Trophoblast cell (in vitro differentiated cells and primary cell): Measurements from ENCODE around the gene PRCC.

Source experiments
- DNase-seq, 2 donors: peaks; one replicate each; pipeline ENCODE4 v3.0.0-alpha.2; 2016
- H2AFZ ChIP-seq: 2 replicates; pipeline ENCODE4 v1.6.1; 2013; ENCODE audit warnings: low read length, moderate library complexity, mild to moderate bottlenecking; ENCODE audit not compliant: insufficient read depth, poor library complexity
- H2AK5ac ChIP-seq: 2 replicates; pipeline ENCODE4 v1.6.1; 2013; ENCODE audit warnings: mild to moderate bottlenecking, low read length
- H2BK120ac ChIP-seq: 2 replicates; pipeline ENCODE4 v1.6.1; 2013; ENCODE audit warnings: low read length, mild to moderate bottlenecking, moderate library complexity; ENCODE audit not compliant: insufficient read depth, poor library complexity
- H2BK12ac ChIP-seq: 2 replicates; pipeline ENCODE4 v1.6.1; 2013; ENCODE audit warnings: mild to moderate bottlenecking, low read length, moderate library complexity
- H2BK5ac ChIP-seq: 2 replicates; pipeline ENCODE4 v1.6.1; 2013; ENCODE audit warnings: low read length, low read depth, moderate library complexity, mild to moderate bottlenecking; ENCODE audit not compliant: poor library complexity
- H3K14ac ChIP-seq: 2 replicates; pipeline ENCODE4 v1.6.1; 2013; ENCODE audit warnings: mild to moderate bottlenecking, low read length
- H3K18ac ChIP-seq: 2 replicates; pipeline ENCODE4 v1.6.1; 2013; ENCODE audit warnings: mild to moderate bottlenecking, low read length
- H3K23ac ChIP-seq: 2 replicates; pipeline ENCODE4 v1.6.1; 2013; ENCODE audit warnings: low read length
- H3K27ac ChIP-seq: 2 replicates; pipeline ENCODE4 v1.5.1; 2013; ENCODE audit warnings: low read depth, mild to moderate bottlenecking, inconsistent platforms, low read length, moderate library complexity
- H3K27me3 ChIP-seq: 2 replicates; pipeline ENCODE4 v1.6.1; 2013; ENCODE audit warnings: inconsistent platforms, mild to moderate bottlenecking, low read length, moderate library complexity; ENCODE audit not compliant: insufficient read depth
- H3K36me3 ChIP-seq, 2 experiments: 1 replicate in 1 of 2; 2 replicates in 1 of 2; pipeline ENCODE4 v1.6.1; 2013; ENCODE audit warnings: low read length in 2 of 2, mild to moderate bottlenecking in 2 of 2, moderate library complexity in 1 of 2; ENCODE audit not compliant: insufficient read depth in 2 of 2, control insufficient read depth in 1 of 2
- H3K4ac ChIP-seq: 2 replicates; pipeline ENCODE4 v1.6.1; 2013; ENCODE audit warnings: low read depth, mild to moderate bottlenecking, low read length, moderate library complexity
- H3K4me1 ChIP-seq, 2 experiments: 1 replicate in 1 of 2; 2 replicates in 1 of 2; pipeline ENCODE4 v1.6.1; 2013; ENCODE audit warnings: low read length in 2 of 2, mild to moderate bottlenecking in 2 of 2, moderate library complexity in 1 of 2; ENCODE audit not compliant: insufficient read depth in 2 of 2, control insufficient read depth in 1 of 2
- H3K4me2 ChIP-seq: 2 replicates; pipeline ENCODE4 v1.6.1; 2013; ENCODE audit warnings: inconsistent platforms, mild to moderate bottlenecking, low read length, moderate library complexity
- H3K4me3 ChIP-seq: 2 replicates; pipeline ENCODE4 v1.5.1; 2013; ENCODE audit warnings: mild to moderate bottlenecking, low read depth, low read length, inconsistent platforms
- H3K79me1 ChIP-seq: one replicate; pipeline ENCODE4 v1.6.1; 2013; ENCODE audit warnings: low read length
- H3K79me2 ChIP-seq: 2 replicates; pipeline ENCODE4 v1.6.1; 2013; ENCODE audit warnings: low read length, mild to moderate bottlenecking; ENCODE audit not compliant: control insufficient read depth, insufficient read depth, poor library complexity
- H3K9ac ChIP-seq: 2 replicates; pipeline ENCODE4 v1.6.1; 2013; ENCODE audit warnings: mild to moderate bottlenecking, low read length
- H3K9me3 ChIP-seq: 2 replicates; pipeline ENCODE4 v1.6.1; 2013; ENCODE audit warnings: low read depth, mild to moderate bottlenecking, control low read depth, inconsistent platforms, low read length; ENCODE audit not compliant: insufficient read depth
- H4K12ac ChIP-seq: 2 replicates; pipeline ENCODE4 v1.6.1; 2013; ENCODE audit warnings: low read depth, mild to moderate bottlenecking, low read length, moderate library complexity
- H4K8ac ChIP-seq: 2 replicates; pipeline ENCODE4 v1.6.1; 2013; ENCODE audit warnings: low read depth, mild to moderate bottlenecking, low read length, moderate library complexity
- H4K91ac ChIP-seq: one replicate; pipeline ENCODE4 v1.6.1; 2013; ENCODE audit warnings: low read depth, mild to moderate bottlenecking, low read length, moderate library complexity
- WGBS: extraction: QIAGEN DNeasy Blood & Tissue Kit; methylation state at CpG from one replicate; pipeline ENCODE4 v1.1.7; 2013; ENCODE audit warnings: missing lambda C conversion rate; ENCODE audit not compliant: insufficient read length, insufficient coverage; ENCODE audit errors: extremely low coverage; 5-methylcytosine and 5-hydroxymethylcytosine counted together

PRCC gene

DNA sequence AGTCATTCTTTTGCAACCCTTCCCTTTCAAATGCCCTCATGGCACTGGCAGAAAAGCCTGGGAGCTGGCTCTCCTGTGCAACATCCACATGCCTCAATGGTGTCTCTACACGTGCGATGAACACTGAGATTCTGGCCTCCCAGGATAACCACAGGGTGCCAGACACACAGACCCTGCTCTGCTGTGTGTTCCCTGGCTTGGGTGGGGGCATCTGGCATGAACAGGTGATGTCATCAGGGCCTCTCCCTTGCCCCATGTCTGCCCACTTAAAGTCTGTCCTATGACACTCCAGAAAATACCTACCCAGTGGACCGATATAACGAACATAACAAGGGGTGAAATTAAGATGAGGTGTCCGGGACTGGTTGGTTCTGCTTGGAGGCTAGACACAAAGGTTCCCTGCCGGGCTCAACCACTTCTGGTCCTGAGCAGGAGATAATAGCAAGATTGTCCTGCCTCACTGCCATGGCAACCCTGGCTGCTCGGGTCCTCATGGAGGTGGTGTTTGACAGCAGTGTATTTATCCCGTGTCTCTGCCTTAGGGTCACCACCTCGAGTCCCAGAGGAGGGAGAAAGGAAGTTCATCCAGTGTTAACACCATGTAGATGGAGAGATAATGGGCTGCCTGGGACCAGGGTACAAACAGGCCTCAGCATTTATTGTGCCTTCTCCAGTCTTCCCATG, 72.2 kb downstream of the PRCC start:
- Histone ChIP-seq H3K36me3 (no peaks in the 10 kb centered on the region), H3K4ac (no peak overlapping the region), H3K4me1 (no peaks in the 10 kb centered on the region), H2BK12ac (no peak overlapping the region), H2BK5ac (no peak overlapping the region), H3K9ac (no peak overlapping the region), H3K23ac (no peak overlapping the region), H2BK120ac (no peak overlapping the region), H3K27me3 (peaks cover 18% of the 10 kb centered on the region), H3K4me2 (no peak overlapping the region), H4K12ac (no peak overlapping the region), H3K79me1 (no peaks in the 10 kb centered on the region), H3K18ac (no peak overlapping the region), H3K4me3 (no peak overlapping the region), H4K8ac (no peak overlapping the region), H3K27ac (no peak overlapping the region), H4K91ac (no peak overlapping the region), H2AK5ac (no peak overlapping the region), H2AFZ (no peak overlapping the region), H3K9me3 (peaks cover 3% of the 10 kb centered on the region), H3K14ac (no peak overlapping the region), H3K79me2 (no peaks in the 10 kb centered on the region)
- no CpG with 5 or more reads among the region's 9 CpGs for WGBS
- no peak for DNase-seq

DNA sequence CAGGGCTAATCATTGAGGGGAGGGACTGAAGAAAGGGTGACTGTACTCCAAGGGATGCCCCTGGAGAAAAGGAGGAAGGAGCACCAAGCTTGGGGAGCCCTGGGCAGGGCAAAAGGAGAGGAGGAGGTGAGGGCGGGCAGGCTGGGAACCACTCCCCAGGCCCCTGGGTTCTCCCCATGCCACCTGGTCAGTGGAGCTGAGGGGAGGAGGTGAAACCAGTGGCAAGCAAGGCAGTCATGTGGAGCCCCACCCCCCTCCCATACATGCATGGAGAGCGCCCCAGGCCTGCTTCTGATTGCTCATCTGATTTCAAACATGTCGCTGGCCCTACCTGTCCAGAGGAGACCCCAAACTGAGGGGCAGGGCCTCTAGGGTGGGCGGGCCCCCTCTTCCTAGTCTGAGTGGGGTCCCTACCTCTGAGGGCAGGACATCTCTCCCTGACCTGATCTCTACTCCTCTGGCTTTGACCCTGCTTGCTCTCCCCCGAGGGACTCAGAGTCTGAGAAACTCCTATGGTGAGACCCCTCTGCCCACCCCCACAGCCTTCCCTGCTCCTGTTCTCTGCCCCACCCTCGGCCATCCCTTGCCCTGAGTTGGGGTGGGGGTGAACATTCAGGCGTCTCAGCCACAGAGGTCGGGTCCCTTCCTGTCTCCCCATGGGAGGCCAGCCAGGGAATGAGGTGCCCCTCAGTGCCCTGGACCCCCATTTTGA, 73.0 kb downstream of the PRCC start:
- H4K12ac ChIP-seq: no peak overlapping the region
- H3K9ac ChIP-seq: no peak overlapping the region
- H3K4me3 ChIP-seq: no peak overlapping the region
- no peak overlapping the region for H2AK5ac ChIP-seq
- H2AFZ ChIP-seq: no peak overlapping the region
- H3K9me3 ChIP-seq: peaks cover 6% of the 10 kb centered on the region
- no peak overlapping the region for H4K91ac ChIP-seq
- H3K27ac ChIP-seq: no peak overlapping the region
- no peak overlapping the region for H4K8ac ChIP-seq
- no peaks in the 10 kb centered on the region for H3K4me1 ChIP-seq
- H2BK5ac ChIP-seq: no peak overlapping the region
- H3K14ac ChIP-seq: no peak overlapping the region
- H3K79me1 ChIP-seq: no peaks in the 10 kb centered on the region
- no peak overlapping the region for H3K4me2 ChIP-seq
- no peak overlapping the region for H3K23ac ChIP-seq
- no peak overlapping the region for H2BK12ac ChIP-seq
- H3K27me3 ChIP-seq: peaks cover 23% of the 10 kb centered on the region
- no peak for DNase-seq
- no peaks in the 10 kb centered on the region for H3K79me2 ChIP-seq
- no peak overlapping the region for H2BK120ac ChIP-seq
- H3K36me3 ChIP-seq: no peaks in the 10 kb centered on the region
- WGBS: no CpG with 5 or more reads among the region's 8 CpGs
- H3K18ac ChIP-seq: no peak overlapping the region
- no peak overlapping the region for H3K4ac ChIP-seq

GRCh38 chr1:156840898-156841279, 73.6 kb downstream of the PRCC start:
- Histone ChIP-seq H3K23ac (no peak overlapping the region), H3K14ac (no peak overlapping the region), H4K8ac (no peak overlapping the region), H3K9ac (no peak overlapping the region), H3K4me2 (no peak overlapping the region), H3K4me3 (no peak overlapping the region), H3K4me1 (no peaks in the 10 kb centered on the region), H3K36me3 (no peaks in the 10 kb centered on the region), H2AK5ac (no peak overlapping the region), H3K27ac (no peak overlapping the region), H2BK12ac (no peak overlapping the region), H3K79me1 (no peaks in the 10 kb centered on the region), H4K12ac (no peak overlapping the region), H2BK120ac (no peak overlapping the region), H2BK5ac (no peak overlapping the region), H3K18ac (no peak overlapping the region), H3K9me3 (peaks cover 7% of the 10 kb centered on the region), H3K4ac (no peak overlapping the region), H4K91ac (no peak overlapping the region), H2AFZ (no peak overlapping the region), H3K79me2 (no peaks in the 10 kb centered on the region), H3K27me3 (peaks cover 28% of the 10 kb centered on the region)
- WGBS: no CpG with 5 or more reads among the region's 14 CpGs
- DNase-seq: no peak

DNA sequence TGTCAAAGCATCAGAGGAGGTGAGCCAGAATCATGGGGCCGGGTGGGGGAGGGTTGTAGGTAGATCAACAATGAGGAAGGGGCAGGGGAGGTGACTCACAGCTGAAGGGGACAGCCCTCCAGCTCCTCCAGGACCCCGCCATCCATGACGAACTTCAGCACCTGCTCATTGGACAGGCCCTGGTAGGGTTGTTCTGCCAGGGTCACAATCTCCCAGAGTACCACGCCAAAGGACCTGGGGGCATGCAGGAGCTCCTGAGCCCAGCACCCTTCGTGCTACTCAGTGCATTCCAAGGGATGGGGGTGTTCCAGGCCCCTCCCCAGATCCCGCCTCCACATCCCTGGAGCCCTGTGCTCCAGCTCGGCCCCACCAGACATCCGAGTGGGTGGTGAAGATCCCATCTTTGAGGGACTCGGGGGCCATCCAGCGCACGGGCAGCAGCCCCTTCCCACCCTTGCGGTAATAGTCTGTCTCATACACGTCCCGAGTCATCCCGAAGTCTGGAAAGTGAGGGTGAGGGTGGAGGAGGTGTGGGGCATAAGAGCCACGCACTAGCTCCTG, 74.0 kb downstream of the PRCC start:
- H3K79me2 ChIP-seq: no peaks in the 10 kb centered on the region
- H3K27ac ChIP-seq: no peak overlapping the region
- H3K4me2 ChIP-seq: no peak overlapping the region
- DNase-seq: no peak
- no peak overlapping the region for H3K23ac ChIP-seq
- H4K12ac ChIP-seq: no peak overlapping the region
- H3K9ac ChIP-seq: no peak overlapping the region
- no peaks in the 10 kb centered on the region for H3K36me3 ChIP-seq
- no peaks in the 10 kb centered on the region for H3K79me1 ChIP-seq
- no peak overlapping the region for H2BK120ac ChIP-seq
- H2BK5ac ChIP-seq: no peak overlapping the region
- H3K27me3 ChIP-seq: peaks cover 33% of the 10 kb centered on the region
- no peak overlapping the region for H4K8ac ChIP-seq
- no peak overlapping the region for H2BK12ac ChIP-seq
- no peak overlapping the region for H3K4ac ChIP-seq
- H3K14ac ChIP-seq: no peak overlapping the region
- no peaks in the 10 kb centered on the region for H3K4me1 ChIP-seq
- no peak overlapping the region for H3K4me3 ChIP-seq
- peaks cover 7% of the 10 kb centered on the region for H3K9me3 ChIP-seq
- H2AK5ac ChIP-seq: no peak overlapping the region
- H3K18ac ChIP-seq: no peak overlapping the region
- no peak overlapping the region for H2AFZ ChIP-seq
- H4K91ac ChIP-seq: no peak overlapping the region
- WGBS: no CpG with 5 or more reads among the region's 16 CpGs
